ENCODE measurements around the gene DMBT1.

DNA sequence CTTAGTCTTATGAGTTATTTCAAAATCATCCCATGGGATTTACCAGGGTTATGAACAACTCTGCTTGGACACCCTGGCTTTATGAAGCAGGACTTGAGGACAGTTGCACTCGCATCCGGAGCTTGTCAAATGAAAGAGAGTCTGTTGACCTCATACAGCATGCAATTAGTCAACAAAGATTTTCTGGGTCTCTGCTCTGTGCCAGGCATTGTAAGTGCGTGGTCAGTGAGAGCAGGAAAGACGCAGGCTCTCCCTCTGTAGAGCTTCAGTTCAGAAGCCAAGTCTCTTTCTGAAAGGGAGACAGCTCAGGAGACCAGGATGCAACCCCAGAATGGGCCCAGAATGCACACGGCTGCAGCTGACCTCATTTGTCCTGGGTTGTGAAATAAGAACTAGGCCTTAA lies 45.5 kb upstream of the DMBT1 start:
- TF ChIP-seq, protein P1, sequence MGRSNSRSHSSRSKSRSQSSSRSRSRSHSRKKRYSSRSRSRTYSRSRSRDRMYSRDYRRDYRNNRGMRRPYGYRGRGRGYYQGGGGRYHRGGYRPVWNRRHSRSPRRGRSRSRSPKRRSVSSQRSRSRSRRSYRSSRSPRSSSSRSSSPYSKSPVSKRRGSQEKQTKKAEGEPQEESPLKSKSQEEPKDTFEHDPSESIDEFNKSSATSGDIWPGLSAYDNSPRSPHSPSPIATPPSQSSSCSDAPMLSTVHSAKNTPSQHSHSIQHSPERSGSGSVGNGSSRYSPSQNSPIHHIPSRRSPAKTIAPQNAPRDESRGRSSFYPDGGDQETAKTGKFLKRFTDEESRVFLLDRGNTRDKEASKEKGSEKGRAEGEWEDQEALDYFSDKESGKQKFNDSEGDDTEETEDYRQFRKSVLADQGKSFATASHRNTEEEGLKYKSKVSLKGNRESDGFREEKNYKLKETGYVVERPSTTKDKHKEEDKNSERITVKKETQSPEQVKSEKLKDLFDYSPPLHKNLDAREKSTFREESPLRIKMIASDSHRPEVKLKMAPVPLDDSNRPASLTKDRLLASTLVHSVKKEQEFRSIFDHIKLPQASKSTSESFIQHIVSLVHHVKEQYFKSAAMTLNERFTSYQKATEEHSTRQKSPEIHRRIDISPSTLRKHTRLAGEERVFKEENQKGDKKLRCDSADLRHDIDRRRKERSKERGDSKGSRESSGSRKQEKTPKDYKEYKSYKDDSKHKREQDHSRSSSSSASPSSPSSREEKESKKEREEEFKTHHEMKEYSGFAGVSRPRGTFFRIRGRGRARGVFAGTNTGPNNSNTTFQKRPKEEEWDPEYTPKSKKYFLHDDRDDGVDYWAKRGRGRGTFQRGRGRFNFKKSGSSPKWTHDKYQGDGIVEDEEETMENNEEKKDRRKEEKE (IDR thresholded peaks at IDR 0.05), result no peak
- TF ChIP-seq ATF3 (IDR thresholded peaks at IDR 0.05; ENCODE audit: borderline replicate concordance, extremely low read depth, low read depth, low read length) (no peak), ZZZ3 (IDR thresholded peaks at IDR 0.05; ENCODE audit: control insufficient read depth, insufficient read length, low read depth) (no peak), SREBF1 (IDR thresholded peaks at IDR 0.05; ENCODE audit: low read length) (no peak), HCFC1 (IDR thresholded peaks at IDR 0.05; ENCODE audit: low read length) (no peak)
- TF ChIP-seq, protein P2, sequence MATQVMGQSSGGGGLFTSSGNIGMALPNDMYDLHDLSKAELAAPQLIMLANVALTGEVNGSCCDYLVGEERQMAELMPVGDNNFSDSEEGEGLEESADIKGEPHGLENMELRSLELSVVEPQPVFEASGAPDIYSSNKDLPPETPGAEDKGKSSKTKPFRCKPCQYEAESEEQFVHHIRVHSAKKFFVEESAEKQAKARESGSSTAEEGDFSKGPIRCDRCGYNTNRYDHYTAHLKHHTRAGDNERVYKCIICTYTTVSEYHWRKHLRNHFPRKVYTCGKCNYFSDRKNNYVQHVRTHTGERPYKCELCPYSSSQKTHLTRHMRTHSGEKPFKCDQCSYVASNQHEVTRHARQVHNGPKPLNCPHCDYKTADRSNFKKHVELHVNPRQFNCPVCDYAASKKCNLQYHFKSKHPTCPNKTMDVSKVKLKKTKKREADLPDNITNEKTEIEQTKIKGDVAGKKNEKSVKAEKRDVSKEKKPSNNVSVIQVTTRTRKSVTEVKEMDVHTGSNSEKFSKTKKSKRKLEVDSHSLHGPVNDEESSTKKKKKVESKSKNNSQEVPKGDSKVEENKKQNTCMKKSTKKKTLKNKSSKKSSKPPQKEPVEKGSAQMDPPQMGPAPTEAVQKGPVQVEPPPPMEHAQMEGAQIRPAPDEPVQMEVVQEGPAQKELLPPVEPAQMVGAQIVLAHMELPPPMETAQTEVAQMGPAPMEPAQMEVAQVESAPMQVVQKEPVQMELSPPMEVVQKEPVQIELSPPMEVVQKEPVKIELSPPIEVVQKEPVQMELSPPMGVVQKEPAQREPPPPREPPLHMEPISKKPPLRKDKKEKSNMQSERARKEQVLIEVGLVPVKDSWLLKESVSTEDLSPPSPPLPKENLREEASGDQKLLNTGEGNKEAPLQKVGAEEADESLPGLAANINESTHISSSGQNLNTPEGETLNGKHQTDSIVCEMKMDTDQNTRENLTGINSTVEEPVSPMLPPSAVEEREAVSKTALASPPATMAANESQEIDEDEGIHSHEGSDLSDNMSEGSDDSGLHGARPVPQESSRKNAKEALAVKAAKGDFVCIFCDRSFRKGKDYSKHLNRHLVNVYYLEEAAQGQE (IDR thresholded peaks at IDR 0.05; ENCODE audit: low read depth, low read length), result no peak

All from GM12878 (cell line).